HG03175 (cell line): Measurements from ENCODE around the gene PLCB2.

Experiments used
- ATAC-seq: cut with Tn5 transposase; IDR thresholded peaks from one replicate; pipeline ENCODE4 v1.9.1; 2021; ENCODE audit warnings: mild to moderate bottlenecking, moderate library complexity; ENCODE audit not compliant: unreplicated experiment

The PLCB2 gene

DNA sequence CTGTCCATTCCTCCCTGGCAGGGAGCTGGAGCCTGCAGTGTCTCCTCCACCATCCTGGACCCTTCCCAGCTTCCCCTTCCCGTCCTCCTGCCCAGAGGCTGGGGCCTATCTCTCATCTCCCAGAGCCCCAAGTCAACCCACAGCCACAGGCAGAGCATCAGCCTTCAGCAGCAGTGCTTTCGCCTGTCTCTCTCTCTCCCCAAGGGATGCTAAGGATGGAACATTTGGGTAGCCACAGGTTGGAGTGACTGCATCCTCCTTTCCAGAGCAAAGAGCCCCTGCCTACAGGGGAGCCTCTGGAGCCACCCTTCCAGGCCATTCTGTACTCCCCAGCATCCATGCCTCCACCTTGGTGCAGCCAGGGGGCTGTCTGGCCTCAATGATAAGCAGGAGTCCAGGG lies 4.2 kb downstream of the PLCB2 start:
- ATAC-seq: no peak

DNA sequence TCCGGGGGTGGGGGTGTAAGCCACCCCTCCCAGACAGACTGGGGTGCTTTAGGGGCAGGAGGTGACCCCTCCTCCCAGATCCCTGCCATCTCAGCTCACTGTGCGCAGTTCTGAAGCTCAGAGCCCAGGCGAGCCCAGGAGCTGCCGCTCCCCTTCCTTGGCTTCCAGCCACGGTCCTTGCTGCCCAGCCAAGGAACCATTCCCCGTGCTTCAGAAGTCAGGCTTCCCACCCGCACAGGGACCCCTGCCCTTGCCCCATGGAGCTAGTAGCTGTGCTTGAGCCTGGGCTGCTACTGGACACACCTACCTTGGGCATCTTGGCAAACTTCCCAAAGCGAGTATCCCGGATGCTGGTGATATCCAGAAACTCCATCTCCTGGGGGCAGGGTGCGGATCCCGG lies 4.8 kb downstream of the PLCB2 start:
- ATAC-seq: no peak

DNA sequence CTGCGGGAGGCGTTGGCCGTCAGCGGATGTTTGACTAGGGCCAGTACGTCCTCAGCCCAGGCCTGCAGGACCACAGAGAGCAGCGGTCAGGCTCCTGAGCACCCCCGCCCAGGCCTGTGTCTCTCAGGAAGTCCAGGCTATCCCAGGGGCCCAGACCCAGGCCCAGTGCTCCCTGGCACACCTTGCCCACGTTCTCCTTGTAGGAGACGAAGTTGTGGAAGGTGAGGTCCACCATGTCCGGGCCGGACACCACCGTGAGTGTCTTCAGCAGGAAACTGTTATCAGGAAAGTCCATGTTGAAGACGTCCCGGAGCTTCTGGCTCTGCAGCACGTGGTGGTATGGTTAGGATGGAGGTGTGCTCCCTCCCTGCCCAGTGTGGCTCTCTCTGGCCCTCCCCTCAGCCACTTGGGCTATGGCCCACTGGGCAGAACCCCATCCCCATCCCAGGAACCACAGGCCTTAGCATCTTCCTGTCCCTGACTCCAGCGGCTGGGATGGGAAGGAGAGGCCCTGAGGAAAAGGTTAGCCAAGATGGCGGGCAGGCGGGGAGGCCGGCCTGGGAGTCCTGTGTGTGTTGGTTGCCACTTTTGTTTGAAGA lies 5.3 kb downstream of the PLCB2 start:
- no peak for ATAC-seq

DNA sequence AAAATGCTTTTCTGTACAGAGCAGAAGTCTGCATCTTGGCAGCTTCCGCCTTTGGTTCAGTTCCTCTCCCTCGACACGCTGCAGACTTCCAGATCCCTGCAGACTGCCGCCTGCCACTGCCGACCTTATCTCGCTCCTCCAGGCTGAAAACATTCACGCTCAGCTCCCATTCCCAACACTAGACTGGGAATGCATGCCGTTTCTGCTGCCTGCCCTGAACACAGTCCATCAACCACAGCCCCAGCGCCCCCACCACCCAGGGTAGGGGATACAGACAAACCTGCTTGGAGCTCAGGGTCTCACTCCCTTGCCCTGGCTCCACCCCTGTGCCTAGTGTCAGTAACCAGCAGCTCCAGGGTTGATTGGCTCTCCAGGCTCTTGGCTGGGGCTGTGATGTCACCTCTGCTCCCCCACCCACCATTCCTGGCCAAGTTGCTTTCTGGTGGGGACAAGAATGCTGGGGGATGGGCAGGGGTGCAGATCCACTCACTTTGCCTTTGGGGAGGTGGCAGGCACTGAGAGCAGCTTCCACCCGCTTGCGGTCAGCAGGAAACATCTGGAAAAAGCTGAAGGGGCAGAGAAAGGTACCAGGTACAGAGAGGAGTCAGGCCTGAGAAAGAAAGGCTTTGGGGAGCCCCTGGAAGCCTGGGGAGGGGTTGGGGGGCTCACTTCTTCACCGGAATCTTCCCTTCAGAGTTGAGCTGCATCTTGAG lies 6.1 kb downstream of the PLCB2 start:
- no peak for ATAC-seq

DNA sequence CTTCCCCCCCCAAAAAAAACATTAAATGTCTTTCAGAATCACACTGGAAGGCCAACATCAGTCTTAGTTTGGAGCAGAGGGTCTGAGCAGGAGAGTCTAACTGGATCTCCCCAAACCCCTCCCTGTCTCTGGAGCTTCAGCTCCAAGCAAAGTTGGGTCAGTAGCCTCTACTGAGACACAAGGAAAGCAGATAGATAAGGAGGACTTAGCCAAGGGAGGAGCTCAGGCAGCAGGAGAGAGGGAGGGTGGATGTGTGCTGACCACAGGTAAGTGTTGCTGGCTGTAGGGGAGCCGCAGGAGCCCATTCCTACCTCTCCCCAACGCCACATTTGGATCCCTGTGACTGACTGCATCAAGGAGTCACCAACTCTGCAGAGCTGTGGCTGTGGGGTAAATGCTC lies 7.0 kb downstream of the PLCB2 start:
- no peak for ATAC-seq

DNA sequence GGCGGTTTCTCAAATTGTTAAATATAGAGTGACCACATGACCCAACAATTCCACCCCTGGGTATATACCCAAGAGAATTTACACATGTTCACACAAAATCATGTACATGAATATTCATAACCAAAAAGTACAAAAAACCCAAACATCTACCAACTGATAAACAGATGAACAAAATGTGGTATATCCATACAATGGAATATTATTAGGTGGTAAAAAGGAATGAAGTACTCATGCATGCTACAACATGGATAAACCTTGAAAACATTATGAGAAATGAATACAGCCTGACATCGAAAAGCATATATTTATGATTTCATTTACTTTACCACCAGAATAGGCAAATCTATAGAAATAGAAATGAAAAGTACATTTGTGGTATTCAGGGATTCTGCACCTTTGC lies 7.4 kb downstream of the PLCB2 start:
- ATAC-seq: no peak

DNA sequence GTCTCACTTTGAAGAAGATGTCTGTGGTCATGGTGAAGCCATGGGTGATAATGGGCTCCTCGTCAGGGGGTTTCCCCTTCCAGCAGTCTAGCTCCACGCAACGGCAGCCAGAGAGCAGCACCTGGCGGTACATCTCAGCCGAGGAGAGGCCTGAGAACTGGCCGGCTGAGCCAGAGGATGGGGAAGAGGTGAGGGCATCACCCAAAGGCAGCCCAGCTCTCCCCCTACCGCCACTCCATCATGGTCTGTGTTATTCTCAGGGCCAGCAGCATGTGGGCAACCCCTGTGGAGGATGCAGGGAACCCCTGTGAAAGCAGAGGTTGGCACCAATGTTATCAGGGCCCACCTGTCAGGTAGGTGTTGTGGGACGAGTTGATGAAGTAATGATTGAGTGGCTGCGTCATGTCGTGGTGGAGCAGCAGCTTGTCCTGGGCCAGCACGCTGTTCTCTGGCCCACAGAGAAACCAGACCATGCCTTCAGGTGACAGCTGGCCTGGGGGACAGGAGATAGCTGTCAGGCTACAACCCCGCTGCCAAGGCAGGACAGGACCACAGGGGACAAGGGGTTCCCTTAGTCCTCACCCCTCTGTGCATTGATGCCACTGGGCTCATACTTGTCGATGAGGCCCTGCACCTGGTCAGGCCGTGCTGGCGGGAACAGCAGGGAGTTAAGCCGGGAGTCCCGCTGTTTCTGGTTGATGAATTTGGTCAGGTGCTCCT lies 9.4 kb downstream of the PLCB2 start:
- no peak for ATAC-seq

DNA sequence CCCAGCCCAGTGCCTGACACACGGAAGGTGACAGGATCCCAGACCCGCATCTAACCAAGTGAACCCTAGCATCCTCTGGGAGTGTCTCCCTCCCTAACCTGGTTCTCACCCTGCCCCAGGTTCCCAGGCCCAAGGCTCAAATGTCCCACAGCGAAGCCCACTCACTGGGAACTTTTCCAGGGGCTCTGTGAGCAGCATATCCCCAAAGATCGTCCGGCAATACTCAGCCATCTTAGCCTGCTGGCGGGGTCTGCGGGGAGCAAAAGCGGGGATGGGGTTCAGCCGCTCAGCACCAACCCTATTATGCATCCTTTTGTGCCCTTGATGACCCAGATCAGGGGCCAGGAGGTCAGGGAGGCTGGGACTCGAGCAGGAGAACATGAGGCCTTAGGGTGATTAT lies 10.4 kb downstream of the PLCB2 start:
- ATAC-seq: no peak

DNA sequence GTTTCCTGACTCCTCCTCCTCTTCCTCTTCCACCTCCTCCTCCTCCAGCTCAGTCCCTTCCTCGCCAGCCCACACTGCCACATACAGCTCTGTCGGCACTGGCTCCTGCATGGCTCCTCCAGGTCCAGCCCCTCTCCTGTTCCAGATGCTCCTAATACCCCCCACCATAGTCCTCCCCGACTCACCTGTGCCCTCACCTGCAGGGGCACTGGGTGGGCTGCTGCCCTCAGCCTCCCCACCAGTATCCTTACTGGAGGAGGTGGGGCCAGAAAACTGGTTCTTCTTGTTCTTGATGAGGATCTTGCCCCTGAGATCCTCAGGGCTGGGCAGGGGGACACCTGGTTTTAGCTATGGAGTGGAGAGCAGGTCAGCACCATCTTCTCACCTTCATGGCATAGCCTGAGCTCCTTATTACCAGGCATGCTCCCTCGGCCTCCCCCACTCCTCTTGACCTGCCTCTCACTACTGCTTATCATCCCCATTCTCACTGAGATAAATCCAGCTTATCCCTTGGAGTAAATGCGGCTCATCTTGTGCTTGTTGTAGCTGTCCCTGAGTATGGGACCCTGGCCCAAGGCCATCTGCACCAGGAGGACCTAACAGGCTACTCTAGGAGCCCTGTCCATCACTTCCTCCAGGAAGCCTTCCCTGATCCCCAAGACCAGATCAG lies 11.0 kb downstream of the PLCB2 start:
- ATAC-seq: no peak

DNA sequence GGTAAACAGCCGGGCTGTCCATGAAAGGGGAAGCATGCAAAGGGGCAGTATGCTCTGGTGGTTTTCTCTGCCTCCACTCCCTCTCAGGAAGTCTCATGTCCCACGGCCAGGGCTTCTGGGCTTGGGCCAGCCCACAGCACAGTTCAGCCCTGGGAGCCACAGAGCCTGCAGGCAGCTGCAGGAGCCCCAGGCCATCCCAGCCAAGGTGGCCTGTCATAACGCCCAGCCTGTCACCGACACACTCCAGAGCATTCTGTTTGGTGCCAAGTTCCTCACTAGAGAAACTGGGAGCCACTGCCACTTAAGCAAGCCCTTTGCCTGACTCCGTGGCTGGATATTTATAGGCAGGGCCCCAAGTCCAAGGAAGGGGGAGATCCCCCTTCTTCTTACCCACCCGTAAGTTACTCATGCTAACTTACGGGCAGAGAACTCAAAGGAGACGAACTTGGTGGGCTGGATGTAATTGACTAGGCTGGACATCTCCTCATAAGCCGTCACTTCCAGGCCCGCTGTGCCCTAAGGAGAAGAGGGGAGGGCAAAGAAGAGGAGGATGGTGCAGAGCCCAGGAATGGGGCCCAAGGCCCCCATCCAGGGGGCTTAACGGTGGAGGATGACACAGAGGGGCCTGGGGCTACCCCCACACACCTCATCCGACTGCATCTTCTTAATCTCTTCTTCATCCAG lies 11.7 kb downstream of the PLCB2 start:
- no peak for ATAC-seq

DNA sequence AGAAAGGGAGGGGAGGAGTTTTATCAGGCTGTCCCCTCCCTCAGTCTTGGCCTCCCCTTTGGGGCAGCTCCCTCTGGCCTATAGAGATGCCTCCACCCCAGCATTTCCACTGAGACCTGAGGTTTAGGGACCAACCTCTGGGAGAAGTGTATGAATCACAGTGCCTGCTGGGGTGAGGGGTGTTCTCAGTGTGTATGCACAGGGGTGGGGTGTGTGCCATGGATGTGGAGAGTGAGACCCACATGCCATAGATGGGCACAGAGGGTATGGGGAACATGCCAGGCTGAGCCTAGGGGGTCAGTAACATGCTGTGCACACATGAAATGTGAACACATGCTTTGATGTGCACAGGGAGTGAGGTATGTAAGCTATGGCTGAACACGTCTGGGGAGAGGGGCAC lies 12.4 kb downstream of the PLCB2 start:
- no peak for ATAC-seq

DNA sequence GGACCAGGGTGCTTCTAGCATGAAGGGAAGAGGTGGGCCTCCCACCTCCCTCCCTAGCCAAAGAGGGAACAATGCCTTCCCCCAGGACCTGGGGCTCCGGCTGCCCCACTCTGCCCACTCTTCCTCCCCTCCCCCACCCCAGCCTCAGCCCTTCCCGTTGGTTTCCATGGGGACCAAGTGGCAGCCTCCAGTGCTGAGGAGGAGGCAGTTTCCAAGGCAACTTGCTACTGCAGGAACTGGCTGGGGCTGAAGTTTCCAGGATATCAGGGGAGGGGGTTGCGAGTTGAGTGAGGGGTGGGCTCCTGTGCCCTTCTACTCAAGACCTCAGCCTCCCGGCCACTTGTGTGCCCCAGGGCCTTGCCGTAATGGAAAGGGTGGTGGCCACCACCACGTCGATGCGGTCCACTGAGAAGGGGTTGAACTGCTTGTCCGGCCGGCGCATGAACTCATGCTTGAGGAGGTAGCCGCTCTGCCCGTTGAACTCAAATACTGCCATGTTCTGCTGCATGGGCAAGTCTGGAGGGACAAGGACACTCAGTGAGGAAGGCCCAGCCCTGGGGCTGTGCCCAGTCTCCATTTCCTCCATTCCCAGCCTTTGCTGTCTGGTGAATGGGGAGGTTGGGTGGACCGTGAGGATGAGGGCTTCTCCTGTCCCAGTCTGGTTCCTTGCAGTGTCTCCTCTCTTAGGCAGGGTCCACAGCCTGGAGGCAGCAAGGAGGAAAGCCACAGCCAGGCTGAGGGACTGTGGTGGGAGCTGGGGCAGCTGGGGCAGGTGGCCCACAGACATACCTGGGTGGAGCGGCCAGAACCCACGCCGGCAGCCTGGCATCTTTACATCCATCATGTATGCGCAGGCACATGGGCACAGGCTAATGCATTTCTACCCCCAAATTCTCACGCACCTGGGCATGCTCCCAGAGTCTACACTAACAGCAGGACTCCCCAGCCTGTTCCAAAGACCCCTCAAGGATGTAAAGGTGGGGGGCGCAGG lies 13.5 kb downstream of the PLCB2 start:
- ATAC-seq: no peak

DNA sequence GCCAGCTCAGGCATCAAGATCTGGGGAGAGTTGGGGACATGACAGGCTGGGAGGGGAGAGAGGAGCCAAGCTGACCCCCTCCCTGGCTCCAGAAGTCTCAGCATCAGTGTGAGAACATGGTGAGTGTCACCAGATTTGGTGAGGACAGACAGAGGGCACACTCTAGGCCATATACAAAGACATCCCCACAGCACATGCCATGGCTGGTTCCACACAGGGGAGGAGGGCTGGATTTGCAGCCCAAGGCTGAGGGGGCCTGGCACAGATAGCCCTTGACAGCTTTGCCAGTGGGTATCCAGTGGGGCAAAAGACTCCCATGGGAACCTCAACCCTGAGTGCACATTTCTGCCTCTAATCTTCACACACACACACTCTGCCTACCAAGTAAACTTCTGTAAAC lies 14.7 kb downstream of the PLCB2 start:
- no peak for ATAC-seq

DNA sequence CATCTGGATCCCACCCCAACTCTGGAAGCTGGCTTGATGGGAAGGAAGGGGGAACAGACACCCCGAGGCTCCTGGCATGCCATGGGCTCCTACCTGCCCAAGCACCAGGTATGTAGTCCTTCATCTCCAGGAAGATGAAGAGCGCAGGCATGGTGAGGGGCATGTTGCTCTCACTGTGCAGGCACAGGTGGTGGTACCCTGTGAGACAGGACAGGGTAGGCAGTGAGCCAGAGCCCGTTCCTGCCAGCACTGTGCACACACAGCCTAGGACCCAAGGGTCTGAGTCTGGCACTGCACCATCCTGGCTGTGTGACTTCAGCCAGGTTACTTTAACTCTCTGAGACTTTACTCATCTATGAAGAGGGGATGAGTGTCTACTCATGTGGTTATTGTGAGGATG lies 15.5 kb downstream of the PLCB2 start:
- no peak for ATAC-seq

DNA sequence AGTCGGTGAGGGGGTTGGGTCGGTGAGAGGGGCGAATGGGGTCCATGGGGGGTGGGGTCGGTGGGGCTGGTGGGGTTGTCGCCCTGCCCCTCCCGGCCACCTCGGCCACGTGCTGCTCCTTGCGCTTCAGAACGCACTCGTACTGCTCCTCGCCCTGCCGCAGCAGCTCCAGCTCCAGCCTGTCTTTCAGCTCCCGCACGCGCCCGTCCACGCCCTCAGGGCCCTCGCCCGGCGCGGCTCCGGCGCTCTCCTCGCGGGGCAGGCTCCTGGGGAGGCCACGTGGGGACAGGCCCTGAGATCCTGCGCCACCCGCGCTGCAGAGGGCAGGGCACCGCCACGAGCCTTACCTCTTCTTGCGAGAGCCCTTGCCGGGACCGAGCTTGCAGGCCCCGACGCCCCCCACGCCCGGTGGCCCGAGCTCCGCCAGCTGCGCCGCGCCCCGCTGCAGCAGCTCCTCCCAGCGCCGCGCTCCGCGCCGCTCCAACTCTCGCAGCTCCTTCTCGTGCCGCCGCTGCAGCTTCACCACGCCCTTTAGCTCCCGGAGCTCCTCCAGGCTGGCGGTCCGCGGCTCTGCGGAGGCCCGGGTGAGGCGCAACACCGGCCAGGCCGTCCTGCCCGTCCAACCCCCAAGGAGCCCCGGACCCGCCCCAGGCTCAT lies 16.7 kb downstream of the PLCB2 start:
- ATAC-seq: no peak

DNA sequence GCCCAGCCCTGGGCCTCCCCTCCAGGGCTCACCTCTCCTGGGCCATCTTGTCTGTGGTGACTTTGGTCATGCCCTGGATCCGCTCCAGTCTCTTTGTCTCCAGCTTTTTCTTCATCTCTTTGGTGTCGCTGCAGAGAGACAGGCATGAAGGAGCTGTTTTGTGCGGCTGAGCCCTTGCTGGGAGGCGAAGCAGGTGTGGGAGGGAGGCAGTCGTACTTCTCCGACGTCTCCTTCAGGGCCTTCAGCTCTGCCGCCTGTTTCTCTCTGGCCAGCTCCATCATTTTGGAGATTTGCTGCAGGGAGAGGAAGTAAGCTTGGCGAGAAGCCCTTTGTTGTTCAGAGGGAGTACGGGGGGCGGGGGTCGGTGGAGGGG lies 17.2 kb downstream of the PLCB2 start:
- ATAC-seq: no peak

DNA sequence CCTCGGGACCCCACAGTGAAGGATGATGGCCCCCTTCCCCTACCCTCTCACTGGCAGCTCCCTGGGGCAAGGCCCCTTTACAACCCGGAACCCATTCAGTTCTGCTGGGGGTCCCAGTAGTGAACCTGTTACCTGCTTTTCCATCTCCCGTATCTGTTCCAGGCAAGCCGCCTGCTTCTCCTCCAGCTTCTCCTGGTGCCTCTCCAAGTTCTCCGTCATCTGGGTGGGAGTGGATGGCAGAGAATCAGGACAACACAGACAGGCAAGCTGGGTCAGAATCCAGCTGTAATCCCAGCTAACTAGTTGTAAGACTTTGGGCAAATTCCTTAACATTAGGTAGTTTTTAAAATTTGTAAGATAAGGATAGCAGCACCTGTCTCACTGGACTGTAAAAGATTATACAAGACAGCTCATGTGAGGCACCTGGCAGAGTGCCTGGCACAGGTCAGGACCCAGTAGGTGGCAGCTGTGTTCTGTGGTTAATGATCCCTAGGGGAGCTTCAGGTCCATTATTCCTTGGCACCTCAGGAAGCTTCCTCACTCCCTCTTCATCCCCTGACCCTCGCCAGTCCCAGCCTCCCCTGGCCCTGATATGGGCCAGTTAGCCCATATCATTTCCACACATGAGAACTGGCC lies 18.5 kb downstream of the PLCB2 start:
- ATAC-seq: no peak

DNA sequence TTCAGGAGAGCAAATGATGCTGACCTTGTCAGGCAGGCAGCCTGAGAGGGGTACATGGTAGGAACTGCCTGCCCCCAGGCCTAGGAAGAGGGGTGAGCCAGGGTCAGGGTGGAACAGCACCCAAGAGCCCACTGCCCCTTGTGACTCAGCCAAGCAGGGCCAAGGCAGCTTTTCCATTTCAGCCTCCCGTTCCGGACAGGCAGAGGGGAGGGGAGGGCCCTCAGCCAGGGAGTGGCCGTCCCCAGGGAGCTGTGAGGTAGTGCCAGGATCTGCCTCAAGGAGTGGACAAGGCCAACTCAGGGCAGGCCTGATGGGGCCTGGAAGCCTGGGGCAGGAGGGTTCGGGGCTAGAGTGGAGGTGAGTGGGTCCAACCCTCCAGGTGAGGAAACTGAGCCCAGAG lies 19.8 kb downstream of the PLCB2 start:
- ATAC-seq: no peak

DNA sequence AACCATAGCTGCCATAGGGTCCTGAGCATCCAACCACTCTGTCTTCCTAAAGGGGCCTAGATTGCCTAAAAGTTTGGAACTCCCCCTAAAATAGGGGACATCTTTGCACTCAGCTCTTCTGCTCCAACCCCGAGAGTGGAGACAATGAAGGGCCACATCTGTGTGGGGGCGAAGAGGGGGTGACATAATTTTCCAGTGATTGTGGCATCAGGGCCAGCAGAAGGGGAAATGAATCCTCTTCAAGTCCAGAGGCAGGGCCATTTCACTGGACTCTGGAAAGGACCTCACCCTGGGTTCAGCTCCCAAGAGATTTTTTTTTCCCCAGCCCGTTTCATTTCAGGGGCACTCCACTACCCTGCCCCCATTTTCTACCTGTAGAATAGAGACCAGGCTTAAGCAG lies 20.2 kb downstream of the PLCB2 start:
- ATAC-seq: no peak
